H9 (cell line): ENCODE data around the gene SH3RF2. TPM values are rescaled to one million over a fixed set of nuclear protein-coding genes. Genes with fewer than 3 reads are reported as not detected.

Experiments used
- DNase-seq: peaks from one replicate; pipeline ENCODE4 v3.0.0-alpha.2; 2017
- H2AFZ ChIP-seq: one replicate; pipeline ENCODE4 v1.6.1; 2013; ENCODE audit warnings: mild to moderate bottlenecking, low read length, control low read depth, moderate library complexity
- H2AK5ac ChIP-seq: 2 replicates; pipeline ENCODE4 v1.6.1; 2013; ENCODE audit warnings: low read length, control low read depth, mixed read lengths; ENCODE audit not compliant: insufficient read length
- H2BK120ac ChIP-seq: one replicate; pipeline ENCODE4 v1.6.1; 2013; ENCODE audit warnings: low read depth, mild to moderate bottlenecking, low read length, control low read depth, inconsistent platforms; ENCODE audit not compliant: poor library complexity, severe bottlenecking
- H2BK12ac ChIP-seq: 2 replicates; pipeline ENCODE4 v1.6.1; 2013; ENCODE audit warnings: low read length, control low read depth, mixed read lengths, low read depth; ENCODE audit not compliant: insufficient read length
- H2BK15ac ChIP-seq: 2 replicates; pipeline ENCODE4 v1.6.1; 2013; ENCODE audit warnings: low read depth, low read length, control low read depth
- H2BK20ac ChIP-seq: one replicate; pipeline ENCODE4 v1.6.1; 2013; ENCODE audit warnings: low read depth, mild to moderate bottlenecking, low read length, control low read depth, inconsistent platforms; ENCODE audit not compliant: poor library complexity, severe bottlenecking
- H2BK5ac ChIP-seq: 2 replicates; pipeline ENCODE4 v1.6.1; 2013; ENCODE audit warnings: low read length, control low read depth, mixed read lengths; ENCODE audit not compliant: insufficient read length
- H3K14ac ChIP-seq: 2 replicates; pipeline ENCODE4 v1.6.1; 2013; ENCODE audit warnings: low read length, control low read depth; ENCODE audit not compliant: insufficient read depth
- H3K18ac ChIP-seq: 2 replicates; pipeline ENCODE4 v1.6.1; 2013; ENCODE audit warnings: low read depth, mild to moderate bottlenecking, mixed read lengths, low read length, control low read depth; ENCODE audit not compliant: insufficient read length
- H3K23ac ChIP-seq: 2 replicates; pipeline ENCODE4 v1.6.1; 2013; ENCODE audit warnings: low read length, control low read depth, mixed read lengths, low read depth; ENCODE audit not compliant: insufficient read length
- H3K23me2 ChIP-seq: 2 replicates; pipeline ENCODE4 v1.6.1; 2013; ENCODE audit warnings: low read depth, mild to moderate bottlenecking, mixed read lengths, low read length, control low read depth; ENCODE audit not compliant: insufficient read length, poor library complexity, severe bottlenecking
- H3K27ac ChIP-seq: 2 replicates; pipeline ENCODE4 v1.5.1; 2013; ENCODE audit warnings: low read length, control low read depth, mixed read lengths, low read depth; ENCODE audit not compliant: insufficient read length
- H3K27me3 ChIP-seq: 2 replicates; pipeline ENCODE4 v1.6.1; 2013; ENCODE audit warnings: low read length, control low read depth, inconsistent platforms; ENCODE audit not compliant: insufficient read depth
- H3K4ac ChIP-seq: 2 replicates; pipeline ENCODE4 v1.6.1; 2013; ENCODE audit warnings: low read depth, mild to moderate bottlenecking, control low read depth, inconsistent platforms, low read length, moderate library complexity
- H3K4me1 ChIP-seq: 2 replicates; pipeline ENCODE4 v1.6.1; 2013; ENCODE audit warnings: low read length, control low read depth, inconsistent platforms; ENCODE audit not compliant: insufficient read depth
- H3K4me2 ChIP-seq: 2 replicates; pipeline ENCODE4 v1.6.1; 2013; ENCODE audit warnings: low read length, control low read depth, mixed read lengths; ENCODE audit not compliant: insufficient read length, insufficient read depth
- H3K56ac ChIP-seq: 2 replicates; pipeline ENCODE4 v1.6.1; 2013; ENCODE audit warnings: low read depth, mild to moderate bottlenecking, mixed read lengths, low read length, control low read depth; ENCODE audit not compliant: insufficient read length
- H3K79me1 ChIP-seq: 2 replicates; pipeline ENCODE4 v1.6.1; 2013; ENCODE audit warnings: low read depth, mild to moderate bottlenecking, moderate library complexity, low read length, control low read depth, inconsistent platforms; ENCODE audit not compliant: insufficient read depth, poor library complexity, severe bottlenecking
- H3K79me2 ChIP-seq: 2 replicates; pipeline ENCODE4 v1.6.1; 2013; ENCODE audit warnings: low read length, control low read depth, inconsistent platforms; ENCODE audit not compliant: insufficient read depth
- H3K9ac ChIP-seq: 2 replicates; pipeline ENCODE4 v1.6.1; 2013; ENCODE audit warnings: low read length, control low read depth, mixed read lengths; ENCODE audit not compliant: insufficient read length; ENCODE audit errors: extremely low read depth
- H3K9me3 ChIP-seq: one replicate; pipeline ENCODE4 v1.6.1; 2013; ENCODE audit warnings: low read depth, low read length, inconsistent platforms; ENCODE audit not compliant: control insufficient read depth
- H3T11ph ChIP-seq: one replicate; pipeline ENCODE4 v1.6.1; 2013; ENCODE audit warnings: mild to moderate bottlenecking, low read length, control low read depth, inconsistent platforms
- H4K20me1 ChIP-seq: one replicate; pipeline ENCODE4 v1.6.1; 2013; ENCODE audit not compliant: control insufficient read depth, insufficient read length, insufficient read depth
- H4K5ac ChIP-seq: 2 replicates; pipeline ENCODE4 v1.6.1; 2013; ENCODE audit warnings: low read depth, mild to moderate bottlenecking, mixed read lengths, low read length, control low read depth; ENCODE audit not compliant: insufficient read length
- H4K8ac ChIP-seq: replicated peaks from 2 replicates; pipeline ENCODE4 v1.6.1; 2013; ENCODE audit warnings: low read length, control low read depth, mixed read lengths, low read depth; ENCODE audit not compliant: insufficient read length
- H4K91ac ChIP-seq: 2 replicates; pipeline ENCODE4 v1.6.1; 2013; ENCODE audit warnings: low read depth, mild to moderate bottlenecking, moderate library complexity, mixed read lengths, low read length, control low read depth; ENCODE audit not compliant: insufficient read length
- H3K27ac Mint-ChIP-seq, 3 experiments: 2 replicates in 2 of 3; 3 replicates in 1 of 3; pipeline ENCODE4 v1.8.0; 2020 to 2021; ENCODE audit warnings: mixed read lengths in 3 of 3, mild to moderate bottlenecking in 1 of 3, moderate library complexity in 1 of 3
- H3K27me3 Mint-ChIP-seq: 2 replicates; pipeline ENCODE4 v1.8.0; 2021; ENCODE audit warnings: low read depth, mild to moderate bottlenecking, moderate library complexity, mixed read lengths
- H3K36me3 Mint-ChIP-seq, 3 experiments: 2 replicates in 2 of 3; 3 replicates in 1 of 3; pipeline ENCODE4 v1.8.0; 2020 to 2021; ENCODE audit warnings: low read depth in 3 of 3, mixed read lengths in 3 of 3; ENCODE audit not compliant: insufficient read depth in 1 of 3
- H3K4me1 Mint-ChIP-seq, 2 experiments: 2 replicates each; pipeline ENCODE4 v1.8.0; 2020; ENCODE audit warnings: mixed read lengths in 2 of 2
- H3K4me3 Mint-ChIP-seq, 2 experiments: 2 replicates in 1 of 2; 3 replicates in 1 of 2; pipeline ENCODE4 v1.8.0; 2020 to 2021; ENCODE audit warnings: mild to moderate bottlenecking in 2 of 2, mixed read lengths in 2 of 2, moderate library complexity in 1 of 2
- H3K9me3 Mint-ChIP-seq, 2 experiments: 2 replicates in 1 of 2; 3 replicates in 1 of 2; pipeline ENCODE4 v1.8.0; 2020; ENCODE audit warnings: mild to moderate bottlenecking in 2 of 2, mixed read lengths in 2 of 2, moderate library complexity in 1 of 2
- CTCF ChIP-seq: fragments of 200-600 bp; sonication (generic); conservative IDR thresholded peaks from 3 replicates; pipeline ENCODE4 v1.8.0; 2021; ENCODE audit warnings: antibody characterized with exemption, mild to moderate bottlenecking
- WGBS: extraction: QIAGEN DNeasy Blood & Tissue Kit; methylation state at CpG from one replicate; pipeline ENCODE4 v1.1.7; 2013; ENCODE audit warnings: missing lambda C conversion rate, low lambda C conversion rate, mixed read lengths; ENCODE audit not compliant: insufficient read length; ENCODE audit errors: extremely low coverage; 5-methylcytosine and 5-hydroxymethylcytosine counted together
- total RNA-seq: library from RNA; stranded (reverse); gene quantifications from 2 replicates; pipeline ENCODE4 v1.2.1, GENCODE V29; 2021

Gene SH3RF2
- total RNA-seq, 1 experiment from 2014 or later = 0.66 TPM

GRCh38 chr5:146025114-146025680 lies 88.8 kb downstream of the SH3RF2 start:
- peaks cover 46 to 51% of the 10 kb centered on the region in 2 experiments for H3K4me1 Mint-ChIP-seq
- H3K14ac ChIP-seq = peak overlapping the region; percentile 67; the same call in 1 of the 2 replicates
- H4K8ac ChIP-seq = no peak overlapping the region
- H4K20me1 ChIP-seq = no peaks in the 10 kb centered on the region
- H3K4me1 ChIP-seq = peaks cover 5% of the 10 kb centered on the region
- no peak overlapping the region for H3K4me2 ChIP-seq
- no peak for TF ChIP-seq CTCF
- DNase-seq = no peak
- no CpG with 5 or more reads among the region's 4 CpGs for WGBS
- no peaks in the 10 kb centered on the region for H3K36me3 Mint-ChIP-seq
- H2AK5ac ChIP-seq = no peak overlapping the region
- no peak overlapping the region for H3T11ph ChIP-seq
- H3K9me3 ChIP-seq = no peaks in the 10 kb centered on the region
- H2BK20ac ChIP-seq = no peak overlapping the region
- no peak overlapping the region for H3K4ac ChIP-seq
- H4K91ac ChIP-seq = no peak overlapping the region
- H3K79me2 ChIP-seq = no peaks in the 10 kb centered on the region
- no peaks in the 10 kb centered on the region for H3K23me2 ChIP-seq
- H3K56ac ChIP-seq = no peak overlapping the region
- no peak overlapping the region for H3K18ac ChIP-seq
- peak overlapping the region; percentile 15 to 50 (median 43); a peak in 6 of 7 replicates for H3K27ac Mint-ChIP-seq
- H3K27me3 Mint-ChIP-seq = no peaks in the 10 kb centered on the region; the same call in 1 of the 2 replicates
- no peak overlapping the region for H3K9ac ChIP-seq
- H2BK5ac ChIP-seq = no peak overlapping the region
- no peak overlapping the region for H3K4me3 Mint-ChIP-seq
- no peak overlapping the region for H3K23ac ChIP-seq
- H2AFZ ChIP-seq = no peak overlapping the region
- no peaks in the 10 kb centered on the region; a peak in 1 of 5 replicates for H3K9me3 Mint-ChIP-seq
- no peak overlapping the region for H2BK120ac ChIP-seq
- no peak overlapping the region for H3K27ac ChIP-seq
- H3K27me3 ChIP-seq = no peaks in the 10 kb centered on the region
- no peaks in the 10 kb centered on the region for H3K79me1 ChIP-seq
- no peak overlapping the region for H4K5ac ChIP-seq
- H2BK15ac ChIP-seq = no peak overlapping the region
- H2BK12ac ChIP-seq = peak overlapping the region; percentile 80
